ENCODE measurements around the gene LEUTX. TPM values are rescaled to one million over a fixed set of nuclear protein-coding genes. Genes with fewer than 3 reads are reported as not detected.

LEUTX gene
- total RNA-seq, 1 experiment from 2014 or later: not detected

DNA sequence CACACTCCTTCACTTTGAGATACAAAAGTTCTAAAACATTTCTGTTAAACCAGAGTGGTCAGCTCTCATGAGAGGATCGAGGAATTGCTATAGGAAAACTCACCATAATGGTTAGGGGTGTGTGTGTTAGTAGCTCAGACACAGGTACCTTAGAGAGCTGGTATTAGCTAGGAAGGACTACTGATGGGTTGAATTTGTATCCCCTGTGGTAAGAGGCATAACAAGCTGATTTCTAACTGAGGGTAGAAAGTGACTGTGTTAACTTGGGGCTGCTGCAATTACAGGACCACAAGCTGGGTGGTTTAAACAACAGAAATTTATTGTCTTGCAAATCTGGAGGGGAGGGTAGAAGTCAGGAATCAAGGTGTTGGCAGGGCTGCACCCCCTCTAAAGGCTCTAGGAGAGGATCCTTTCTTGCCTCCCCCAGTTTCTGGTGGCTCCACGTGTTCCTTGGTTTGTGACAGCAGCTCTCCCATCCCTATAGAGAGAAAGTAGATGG lies 17.4 kb downstream of the LEUTX start:
- H3K4me3 Mint-ChIP-seq: peak overlapping the region in 1 of 2 experiments; percentile 56; a peak in 1 of 5 replicates
- peak; percentile 51 for DNase-seq

More for the DNA sequence above, 17.4 kb downstream of the LEUTX start:
- Histone ChIP-seq H3K56ac (ENCODE audit: insufficient read length, low read depth, low read length) (no peak overlapping the region), H4K5ac (ENCODE audit: insufficient read length, low read depth, low read length) (no peak overlapping the region), H3K4ac (ENCODE audit: low read depth, low read length) (no peak overlapping the region), H3T11ph (ENCODE audit: low read length) (no peak overlapping the region), H3K23me2 (ENCODE audit: insufficient read length, low read depth, low read length, poor library complexity, severe bottlenecking) (peaks cover 3% of the 10 kb centered on the region), H4K8ac (replicated peaks; ENCODE audit: insufficient read length, low read depth, low read length) (no peak overlapping the region), H4K91ac (ENCODE audit: insufficient read length, low read depth, low read length) (no peak overlapping the region), H3K79me2 (ENCODE audit: insufficient read depth, low read length) (no peaks in the 10 kb centered on the region), H2BK20ac (ENCODE audit: low read depth, low read length, poor library complexity, severe bottlenecking) (no peak overlapping the region), H3K27ac (ENCODE audit: insufficient read length, low read depth, low read length) (no peak overlapping the region), H4K20me1 (ENCODE audit: control insufficient read depth, insufficient read depth, insufficient read length) (no peaks in the 10 kb centered on the region), H3K4me2 (ENCODE audit: insufficient read depth, insufficient read length, low read length) (peak overlapping the region; percentile 0), H3K79me1 (ENCODE audit: insufficient read depth, low read depth, low read length, poor library complexity, severe bottlenecking) (no peaks in the 10 kb centered on the region), H2BK120ac (ENCODE audit: low read depth, low read length, poor library complexity, severe bottlenecking) (no peak overlapping the region), H3K23ac (ENCODE audit: insufficient read length, low read depth, low read length) (no peak overlapping the region), H3K27me3 (ENCODE audit: insufficient read depth, low read length) (no peaks in the 10 kb centered on the region), H2BK5ac (ENCODE audit: insufficient read length, low read length) (no peak overlapping the region), H3K14ac (ENCODE audit: insufficient read depth, low read length) (no peak overlapping the region), H2BK12ac (ENCODE audit: insufficient read length, low read depth, low read length) (no peak overlapping the region), H2AK5ac (ENCODE audit: insufficient read length, low read length) (no peak overlapping the region), H3K18ac (ENCODE audit: insufficient read length, low read depth, low read length) (no peak overlapping the region), H3K4me1 (ENCODE audit: insufficient read depth, low read length) (no peaks in the 10 kb centered on the region; the same call in 1 of the 2 replicates), H3K9me3 (ENCODE audit: control insufficient read depth, low read depth, low read length) (no peaks in the 10 kb centered on the region), H2AFZ (ENCODE audit: low read length) (no peak overlapping the region), H3K9ac (ENCODE audit: extremely low read depth, insufficient read length, low read length) (no peak overlapping the region), H2BK15ac (ENCODE audit: low read depth, low read length) (no peak overlapping the region)
- WGBS (ENCODE audit: extremely low coverage, insufficient read length, low lambda C conversion rate): no CpG with 5 or more reads among the region's 2 CpGs
- Mint-ChIP-seq H3K27me3 (ENCODE audit: low read depth) (no peaks in the 10 kb centered on the region), H3K27ac (peak overlapping the region in 2 of 3 experiments; percentile 24 to 94; a peak in 3 of 7 replicates), H3K4me1 (peaks cover 22 to 33% of the 10 kb centered on the region in 2 experiments), H3K9me3 (no peaks in the 10 kb centered on the region), H3K36me3 (ENCODE audit: insufficient read depth in 1 of 3, low read depth in 3 of 3) (no peaks in the 10 kb centered on the region)
- TF ChIP-seq CTCF (conservative IDR thresholded peaks at IDR 0.05): no peak

Data from H9 (cell line).